Ectodermal cell (in vitro differentiated cells): ENCODE results near the gene SSU72.
"Not testable (repeated sequence)": the region's sequence is repeated elsewhere in the genome, so short reads cannot be mapped to it uniquely, and the experiment has no call there.

Source experiments
- H3K27ac ChIP-seq: 2 replicates; pipeline ENCODE4 v1.7.0; 2013; ENCODE audit warnings: mild to moderate bottlenecking, low read depth, low read length; ENCODE audit not compliant: insufficient read depth, poor library complexity, severe bottlenecking
- H3K27me3 ChIP-seq: 2 replicates; pipeline ENCODE4 v1.7.0; 2013; ENCODE audit warnings: mild to moderate bottlenecking, low read length; ENCODE audit not compliant: insufficient read depth, control insufficient read depth, poor library complexity, severe bottlenecking
- H3K36me3 ChIP-seq: one replicate; pipeline ENCODE4 v1.7.0; 2013; ENCODE audit warnings: low read length; ENCODE audit not compliant: control insufficient read depth, insufficient read depth
- H3K4me1 ChIP-seq: one replicate; pipeline ENCODE4 v1.7.0; 2013; ENCODE audit warnings: low read length; ENCODE audit not compliant: control insufficient read depth, insufficient read depth
- H3K4me3 ChIP-seq: 2 replicates; pipeline ENCODE4 v1.7.0; 2013; ENCODE audit warnings: low read depth, low read length, control low read depth; ENCODE audit not compliant: insufficient read depth
- H3K9me3 ChIP-seq: 2 replicates; pipeline ENCODE4 v1.7.0; 2013; ENCODE audit warnings: mild to moderate bottlenecking, low read length, moderate library complexity; ENCODE audit not compliant: control insufficient read depth
- WGBS, 2 experiments: methylation state at CpG; one replicate each; pipeline ENCODE4 v1.1.7; 2013; ENCODE audit warnings: missing lambda C conversion rate in 2 of 2; 5-methylcytosine and 5-hydroxymethylcytosine counted together

Gene SSU72

GRCh38 chr1:1536019-1536937, 38.4 kb downstream of the SSU72 start:
- no peak overlapping the region for H3K27ac ChIP-seq
- 91 to 92% methylated on average over 48 of the region's 48 CpGs for WGBS, 2 experiments
- no peaks in the 10 kb centered on the region for H3K27me3 ChIP-seq
- no peak overlapping the region for H3K4me3 ChIP-seq
- no peaks in the 10 kb centered on the region for H3K36me3 ChIP-seq
- peaks cover 7% of the 10 kb centered on the region for H3K4me1 ChIP-seq
- no peaks in the 10 kb centered on the region for H3K9me3 ChIP-seq

DNA sequence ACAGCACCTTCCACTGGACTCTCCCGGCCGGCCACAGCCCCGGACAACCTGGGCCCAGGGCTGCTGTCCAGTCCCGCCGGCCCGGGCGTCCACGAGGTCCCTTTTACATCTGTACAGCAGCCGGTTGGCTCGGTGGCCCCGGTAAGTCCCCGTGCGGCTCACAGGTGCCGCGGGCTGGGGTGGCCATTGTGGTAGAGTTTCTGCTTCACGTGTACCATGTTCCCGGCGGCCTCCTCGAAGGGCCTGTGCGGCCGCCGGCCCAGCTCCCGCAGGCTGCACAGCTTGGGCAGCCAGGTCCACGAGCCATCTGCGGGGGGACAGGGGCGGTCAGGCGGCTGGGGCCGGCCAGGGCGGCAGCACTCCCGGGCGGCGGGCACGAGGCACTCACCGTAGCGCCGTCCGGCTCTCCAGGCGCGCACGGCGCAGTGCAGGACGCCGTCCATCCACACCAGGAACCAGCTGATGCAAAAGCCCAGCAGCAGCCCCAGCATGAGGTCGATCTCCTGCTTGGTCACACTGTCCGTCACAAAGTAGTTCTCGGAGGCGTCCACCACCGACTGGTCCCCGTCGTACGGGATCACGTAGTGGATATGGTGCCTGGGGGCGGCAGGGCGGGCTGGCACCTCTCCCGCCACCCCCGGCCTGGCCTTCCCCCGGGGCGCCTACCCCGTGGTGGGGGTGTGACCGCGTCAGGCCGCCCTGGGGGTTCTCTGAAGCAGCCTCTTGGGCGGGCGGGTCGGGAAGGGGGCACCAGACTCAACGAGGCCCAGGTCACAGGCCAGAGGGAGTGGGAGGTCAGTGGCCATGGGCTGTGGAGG, 39.3 kb downstream of the SSU72 start:
- Histone ChIP-seq H3K27me3 (no peaks in the 10 kb centered on the region), H3K9me3 (no peaks in the 10 kb centered on the region), H3K4me1 (peaks cover 7% of the 10 kb centered on the region), H3K4me3 (no peak overlapping the region), H3K27ac (no peak overlapping the region), H3K36me3 (peaks cover 5% of the 10 kb centered on the region)
- WGBS, 2 experiments: 95 to 96% methylated on average over 66 of the region's 66 CpGs

DNA sequence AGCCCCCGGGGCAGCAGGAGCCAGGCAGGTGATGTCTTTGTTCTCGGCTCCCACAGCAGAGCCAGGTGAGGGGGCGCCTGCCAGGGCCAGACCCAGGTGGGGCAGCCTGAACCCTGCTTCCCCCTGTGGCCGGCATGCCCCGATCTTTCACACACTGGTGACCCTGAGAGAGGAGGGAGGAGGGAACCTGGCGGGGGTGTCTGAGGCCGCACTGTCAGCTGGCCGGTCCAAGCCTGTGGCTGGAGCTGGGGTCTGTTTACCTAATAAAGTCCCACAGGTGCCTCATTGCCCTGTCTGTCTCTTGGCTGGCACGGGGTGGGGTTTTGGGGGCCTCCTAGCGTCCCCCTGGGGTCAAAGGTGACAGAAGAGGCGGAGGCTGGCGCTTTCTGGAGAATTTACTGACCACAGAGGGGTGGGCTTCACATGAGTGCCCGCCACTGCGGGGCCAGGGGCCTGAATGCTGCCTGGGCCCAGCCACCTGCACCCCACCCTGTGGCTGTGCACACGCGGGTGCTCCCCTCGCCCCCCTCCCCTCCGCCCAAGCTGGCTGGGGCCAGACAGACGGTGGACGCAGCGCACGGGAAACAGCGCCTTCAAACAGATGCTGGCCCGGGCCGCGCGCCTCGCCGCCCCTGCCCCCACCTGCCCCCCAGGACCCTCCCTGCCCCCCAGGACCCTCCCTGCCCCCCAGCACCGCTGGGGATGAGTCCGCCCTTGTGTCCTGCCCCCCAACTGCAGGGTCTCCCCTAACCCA, 40.1 kb downstream of the SSU72 start:
- Histone ChIP-seq H3K27me3 (no peaks in the 10 kb centered on the region), H3K4me3 (no peak overlapping the region), H3K27ac (no peak overlapping the region), H3K9me3 (no peaks in the 10 kb centered on the region), H3K36me3 (peaks cover 13% of the 10 kb centered on the region), H3K4me1 (peaks cover 7% of the 10 kb centered on the region)
- 94 to 96% methylated on average over 29 to 31 of the region's 31 CpGs for WGBS, 2 experiments

DNA sequence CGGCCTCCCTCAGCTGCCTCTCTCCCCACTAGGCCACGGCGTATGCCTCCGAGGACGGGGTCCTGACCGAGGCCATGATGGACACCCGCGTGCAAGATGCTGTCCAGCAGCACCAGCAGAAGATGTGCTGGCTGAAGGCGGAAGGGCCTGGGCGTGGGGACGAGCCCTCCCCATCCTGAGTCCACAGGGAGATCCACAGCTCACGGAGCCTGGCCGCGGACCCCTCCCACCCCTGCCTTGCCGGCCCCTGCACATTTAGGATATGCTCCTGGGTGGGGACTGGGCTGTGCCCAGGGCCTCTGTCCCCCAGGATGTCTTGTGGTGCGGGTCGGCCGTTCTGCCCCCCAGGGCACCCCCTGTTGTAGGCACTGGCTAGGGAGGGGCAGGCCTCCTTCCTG, 40.8 kb downstream of the SSU72 start:
- not testable (repeated sequence) for H3K4me3 ChIP-seq, H3K9me3 ChIP-seq, H3K4me1 ChIP-seq, H3K27me3 ChIP-seq, H3K27ac ChIP-seq
- WGBS, 2 experiments: 91 to 94% methylated on average over 18 of the region's 18 CpGs
- peaks cover 15% of the 10 kb centered on the region for H3K36me3 ChIP-seq

GRCh38 chr1:1533176-1533893, 41.3 kb downstream of the SSU72 start:
- not testable (repeated sequence) for H3K4me1 ChIP-seq, H3K27ac ChIP-seq
- WGBS, 2 experiments: 88% methylated on average over 19 to 21 of the region's 22 CpGs

GRCh38 chr1:1531947-1532346, 42.7 kb downstream of the SSU72 start:
- 95 to 97% methylated on average over 4 of the region's 4 CpGs for WGBS, 2 experiments
- Histone ChIP-seq H3K4me1 (no peaks in the 10 kb centered on the region), H3K27ac (no peak overlapping the region), H3K9me3 (no peaks in the 10 kb centered on the region), H3K36me3 (peaks cover 15% of the 10 kb centered on the region), H3K4me3 (no peak overlapping the region), H3K27me3 (no peaks in the 10 kb centered on the region)

More at GRCh38 chr1:1533176-1533893, 41.3 kb downstream of the SSU72 start:
- H3K36me3 ChIP-seq: peaks cover 15% of the 10 kb centered on the region
- not testable (repeated sequence) for H3K27me3 ChIP-seq, H3K9me3 ChIP-seq, H3K4me3 ChIP-seq

GRCh38 chr1:1529936-1530335, 44.7 kb downstream of the SSU72 start:
- Histone ChIP-seq H3K4me1 (no peaks in the 10 kb centered on the region), H3K4me3 (no peak overlapping the region), H3K27ac (no peak overlapping the region), H3K9me3 (no peaks in the 10 kb centered on the region), H3K27me3 (no peaks in the 10 kb centered on the region), H3K36me3 (peaks cover 15% of the 10 kb centered on the region)
- 95% methylated on average over 8 of the region's 8 CpGs for WGBS, 2 experiments

- Histone ChIP-seq H3K4me1 (no peaks in the 10 kb centered on the region), H3K9me3 (no peaks in the 10 kb centered on the region), H3K27me3 (no peaks in the 10 kb centered on the region), H3K4me3 (no peak overlapping the region), H3K27ac (no peak overlapping the region), H3K36me3 (peaks cover 15% of the 10 kb centered on the region)
- WGBS, 2 experiments: 95 to 96% methylated on average over 15 to 17 of the region's 18 CpGs
Measured at GRCh38 chr1:1529321-1529720, 45.3 kb downstream of the SSU72 start.

- peaks cover 15% of the 10 kb centered on the region for H3K36me3 ChIP-seq
- H3K27ac ChIP-seq: no peak overlapping the region
- H3K9me3 ChIP-seq: no peaks in the 10 kb centered on the region
- WGBS, 2 experiments: 95 to 96% methylated on average over 35 of the region's 37 CpGs
- no peak overlapping the region for H3K4me3 ChIP-seq
- no peaks in the 10 kb centered on the region for H3K27me3 ChIP-seq
- no peaks in the 10 kb centered on the region for H3K4me1 ChIP-seq
Measured at GRCh38 chr1:1528301-1529267, 46.1 kb downstream of the SSU72 start.
